Mucosa of descending colon (tissue), 3 donors: ENCODE measurements around the gene RHEB. TPM values are rescaled to one million over a fixed set of nuclear protein-coding genes. Genes with fewer than 3 reads are reported as not detected.

ENCODE experiments used
- ATAC-seq: fragments of 200-7000 bp; cut with Tn5 transposase; one replicate; pipeline ENCODE4 v1.9.1; 2020; ENCODE audit warnings: mild to moderate bottlenecking, moderate library complexity
- DNase-seq, 3 donors: peaks; one replicate each; pipeline ENCODE4 v3.0.0-alpha.2; 2020
- H3K36me3 ChIP-seq: fragments of 200-600 bp; one replicate; pipeline ENCODE4 v1.8.0; 2021; ENCODE audit warnings: low read depth, mild to moderate bottlenecking
- H3K4me1 ChIP-seq: fragments of 200-600 bp; one replicate; pipeline ENCODE4 v1.8.0; 2021; ENCODE audit warnings: low read depth, mild to moderate bottlenecking
- H3K4me3 ChIP-seq: fragments of 200-600 bp; one replicate; pipeline ENCODE4 v1.8.0; 2021; ENCODE audit warnings: mild to moderate bottlenecking
- H3K9me3 ChIP-seq: fragments of 200-600 bp; one replicate; pipeline ENCODE4 v1.8.0; 2021; ENCODE audit warnings: mild to moderate bottlenecking
- intact Hi-C, 2 donors: fragments of 100-400 bp; cut with DNase I in 1 of 2; cut with micrococcal nuclease in 1 of 2; formaldehyde crosslinking; loops; one replicate each; pipeline versions ENCODE4 v1.11.0 to v1.11.1; 2022; cut with DNase I, micrococcal nuclease
- total RNA-seq, 3 donors: library from RNA; stranded (reverse); fragmentation: NEBNext Ultra II Directional in 2 of 3; extraction: Animal tissue kit (Norgen Biotek cat#: 25700) in 2 of 3; gene quantifications; one replicate each; pipeline versions ENCODE4 v1.2.1 to v1.2.4, GENCODE V29; 2021 to 2023
- TF ChIP-seq, protein P1 (sequence below): fragments of 200-600 bp; IDR thresholded peaks from one replicate; pipeline ENCODE4 v1.8.0; 2022; ENCODE audit warnings: antibody characterized with exemption, mild to moderate bottlenecking
- donor health status: DM: no; HTN: no; CAD: no; lungs with moderate emphysema.
- donor health status: DM: no; HTN: no; CAD: no.
- donor health status: DM: no; HTN: yes; CAD: no.

Gene RHEB
- total RNA-seq, 3 donors from 2014 or later: 40.3 to 114 (median 73.5) TPM

DNA sequence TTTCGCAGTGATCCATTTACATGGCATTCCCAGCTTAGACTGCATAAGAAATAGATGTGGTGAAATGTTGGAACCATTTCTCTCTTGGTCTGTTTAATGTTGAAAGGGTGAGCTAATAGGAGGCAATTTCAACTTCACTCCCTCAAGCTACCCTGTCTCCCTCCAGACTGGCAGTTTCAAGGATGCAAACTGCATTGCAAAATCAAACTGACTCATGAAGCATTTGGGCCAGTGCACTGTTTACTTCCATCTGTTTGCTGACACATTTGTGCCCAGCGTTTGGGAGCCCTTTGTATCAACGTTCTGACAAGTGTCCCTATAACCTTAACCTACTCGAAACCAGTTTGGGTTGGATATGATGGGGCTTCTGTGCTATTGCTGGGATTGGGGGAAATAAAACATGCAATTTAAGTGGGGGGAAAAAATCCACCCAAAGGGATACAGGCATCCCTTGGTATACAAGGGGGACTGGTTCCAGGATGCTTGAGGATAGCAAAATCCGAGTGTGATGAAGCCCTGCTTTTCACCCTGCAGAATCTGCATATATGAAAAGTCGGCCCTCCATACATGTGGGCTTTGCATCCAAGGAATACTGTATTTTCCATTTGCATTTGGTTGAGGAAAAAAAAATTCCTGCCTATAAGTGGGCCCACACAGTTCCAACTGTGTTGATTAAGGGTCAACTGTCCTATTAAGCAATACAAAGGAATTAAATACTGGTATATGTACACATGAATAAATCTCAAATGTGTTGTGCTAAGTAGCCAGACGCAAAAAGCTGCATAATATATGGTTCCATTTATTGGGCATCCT is 15.6 kb downstream of the RHEB start:
- Histone ChIP-seq H3K4me1 (peaks cover 3% of the 10 kb centered on the region), H3K36me3 (no peaks in the 10 kb centered on the region), H3K4me3 (no peak overlapping the region), H3K9me3 (no peaks in the 10 kb centered on the region)
- TF ChIP-seq, protein P1, sequence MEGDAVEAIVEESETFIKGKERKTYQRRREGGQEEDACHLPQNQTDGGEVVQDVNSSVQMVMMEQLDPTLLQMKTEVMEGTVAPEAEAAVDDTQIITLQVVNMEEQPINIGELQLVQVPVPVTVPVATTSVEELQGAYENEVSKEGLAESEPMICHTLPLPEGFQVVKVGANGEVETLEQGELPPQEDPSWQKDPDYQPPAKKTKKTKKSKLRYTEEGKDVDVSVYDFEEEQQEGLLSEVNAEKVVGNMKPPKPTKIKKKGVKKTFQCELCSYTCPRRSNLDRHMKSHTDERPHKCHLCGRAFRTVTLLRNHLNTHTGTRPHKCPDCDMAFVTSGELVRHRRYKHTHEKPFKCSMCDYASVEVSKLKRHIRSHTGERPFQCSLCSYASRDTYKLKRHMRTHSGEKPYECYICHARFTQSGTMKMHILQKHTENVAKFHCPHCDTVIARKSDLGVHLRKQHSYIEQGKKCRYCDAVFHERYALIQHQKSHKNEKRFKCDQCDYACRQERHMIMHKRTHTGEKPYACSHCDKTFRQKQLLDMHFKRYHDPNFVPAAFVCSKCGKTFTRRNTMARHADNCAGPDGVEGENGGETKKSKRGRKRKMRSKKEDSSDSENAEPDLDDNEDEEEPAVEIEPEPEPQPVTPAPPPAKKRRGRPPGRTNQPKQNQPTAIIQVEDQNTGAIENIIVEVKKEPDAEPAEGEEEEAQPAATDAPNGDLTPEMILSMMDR: no peak
- intact Hi-C loops: no loop called here
- ATAC-seq (peak; percentile 64), DNase-seq (no peak)

DNA sequence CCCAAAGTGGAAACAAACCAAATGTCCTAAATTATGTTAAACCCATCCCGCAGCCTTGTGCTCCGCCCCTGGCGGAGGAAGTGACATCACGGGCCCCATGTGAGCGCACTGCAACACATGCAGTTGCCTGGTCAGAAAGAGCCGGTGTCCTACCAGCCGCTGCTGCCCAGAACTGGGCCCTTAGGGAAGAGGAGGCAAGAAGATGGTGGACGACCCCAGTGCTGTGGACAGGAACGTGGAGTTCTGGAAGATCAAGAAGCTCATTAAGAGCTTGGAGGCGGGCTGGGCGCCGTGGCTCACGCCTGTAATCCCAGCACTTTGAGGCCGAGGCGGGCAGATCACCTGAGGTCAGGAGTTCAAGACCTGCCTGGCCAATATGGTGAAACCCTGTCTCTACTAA is 18.0 kb downstream of the RHEB start:
- Histone ChIP-seq H3K9me3 (no peaks in the 10 kb centered on the region), H3K4me1 (peaks cover 13% of the 10 kb centered on the region), H3K4me3 (no peak overlapping the region), H3K36me3 (no peaks in the 10 kb centered on the region)
- ATAC-seq: no peak
- TF ChIP-seq, protein P1: no peak
- intact Hi-C loops: no loop called here
- no peak for DNase-seq

DNA sequence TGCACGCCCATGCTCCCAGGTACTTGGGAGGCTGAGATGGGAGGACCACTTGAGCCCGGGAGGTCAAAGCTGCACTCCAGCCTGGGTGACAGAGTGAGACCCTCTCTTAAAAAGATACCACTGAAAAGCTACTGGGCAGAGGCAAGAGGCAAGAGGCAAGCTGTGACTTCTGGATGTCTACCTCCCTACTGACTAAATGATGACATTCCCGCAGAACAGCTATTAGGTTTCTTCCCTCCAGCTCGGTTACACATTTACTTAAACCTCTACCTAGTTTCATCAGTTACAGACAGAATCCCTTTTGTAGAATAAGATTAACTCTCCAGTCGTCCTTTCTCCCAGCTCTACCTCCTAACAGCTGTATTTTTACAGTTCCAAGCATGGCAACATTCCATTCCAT is 21.2 kb downstream of the RHEB start:
- Histone ChIP-seq H3K4me3 (no peak overlapping the region), H3K4me1 (peaks cover 29% of the 10 kb centered on the region), H3K36me3 (no peaks in the 10 kb centered on the region), H3K9me3 (no peaks in the 10 kb centered on the region)
- DNase-seq: no peak
- intact Hi-C loops: no loop called here
- TF ChIP-seq, protein P1: no peak
- no peak for ATAC-seq

DNA sequence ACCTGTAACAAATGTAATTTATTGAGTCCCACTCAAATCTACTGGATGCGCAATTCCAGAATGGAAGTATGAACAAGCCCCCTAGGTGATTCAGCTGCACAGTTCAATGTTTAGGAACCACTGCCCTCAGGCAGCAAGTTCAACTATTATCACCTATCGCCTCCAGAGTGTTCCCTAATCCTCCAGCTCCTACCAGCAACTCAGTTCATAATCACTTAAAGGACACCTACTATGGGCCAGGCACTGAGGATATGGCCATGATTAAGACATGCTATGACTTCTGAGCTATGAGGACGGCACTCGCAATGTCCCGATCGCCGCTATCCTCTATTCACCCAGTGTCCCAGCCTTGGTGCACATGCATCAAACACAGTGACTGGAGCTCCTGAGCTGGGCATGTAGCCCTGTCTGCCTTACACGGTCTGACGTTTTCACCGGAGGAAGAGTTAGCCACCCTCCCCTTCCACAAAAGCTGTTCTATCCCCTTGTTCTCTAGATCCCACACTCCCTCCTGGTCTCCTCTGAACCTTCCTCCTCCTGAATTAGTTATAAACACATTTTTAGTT is 22.3 kb downstream of the RHEB start:
- TF ChIP-seq, protein P1: no peak
- no peak for ATAC-seq
- Histone ChIP-seq H3K9me3 (no peaks in the 10 kb centered on the region), H3K36me3 (no peaks in the 10 kb centered on the region), H3K4me3 (no peak overlapping the region), H3K4me1 (peaks cover 29% of the 10 kb centered on the region)
- intact Hi-C loops: no loop called here
- no peak for DNase-seq

DNA sequence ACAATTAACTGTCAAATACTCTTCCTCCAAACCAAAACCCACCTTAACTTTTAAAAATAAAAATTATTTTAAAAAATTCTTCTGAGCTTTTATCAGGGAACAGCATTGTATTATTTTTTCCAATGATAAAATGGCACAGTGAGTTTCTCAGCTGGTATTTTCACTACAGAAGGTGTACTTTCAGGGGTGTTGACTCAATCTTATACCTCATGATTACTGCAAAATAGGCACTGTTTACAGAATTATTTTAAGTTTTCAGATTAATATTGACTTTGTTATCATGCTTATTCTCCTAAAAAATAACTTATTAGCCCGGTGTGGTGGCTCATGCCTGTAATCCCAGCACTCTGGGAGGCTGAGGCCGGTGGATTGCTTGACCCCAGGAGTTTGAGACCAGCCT is 24.3 kb downstream of the RHEB start:
- TF ChIP-seq, protein P1: no peak
- intact Hi-C loops: no loop called here
- DNase-seq: no peak
- Histone ChIP-seq H3K9me3 (no peaks in the 10 kb centered on the region), H3K4me3 (no peak overlapping the region), H3K4me1 (peaks cover 29% of the 10 kb centered on the region), H3K36me3 (no peaks in the 10 kb centered on the region)
- no peak for ATAC-seq
